ENCODE measurements around the gene RNF222. TPM values are rescaled to one million over a fixed set of nuclear protein-coding genes. Genes with fewer than 3 reads are reported as not detected.

The RNF222 gene
- polyA plus RNA-seq, 1 experiment, result not detected

DNA sequence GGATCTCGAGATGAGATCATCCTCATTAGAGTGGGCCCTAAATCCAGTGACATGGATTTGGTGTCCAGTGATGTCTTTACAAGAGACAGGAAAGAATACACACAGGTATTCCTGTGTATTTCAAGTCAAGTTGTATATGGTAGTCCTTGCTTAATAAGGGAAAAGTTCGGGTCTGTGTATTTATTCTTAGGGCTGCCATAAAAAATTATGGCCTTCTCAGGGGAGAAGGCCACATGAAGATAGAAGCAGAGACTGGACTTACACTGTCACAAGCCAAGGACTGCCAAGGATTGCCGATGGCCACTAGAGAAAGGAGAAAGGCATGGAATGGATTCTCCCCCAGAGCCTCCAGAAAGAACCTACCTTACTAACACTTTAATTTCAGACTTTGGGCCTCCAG is 29.4 kb downstream of the RNF222 start:
- TF ChIP-seq CTCF (IDR thresholded peaks at IDR 0.05; ENCODE audit: low read depth, low read length), result no peak
- H3K9me3 ChIP-seq (ENCODE audit: control insufficient read depth, insufficient read depth, low read length), result no peaks in the 10 kb centered on the region
- H3K27me3 ChIP-seq (ENCODE audit: control insufficient read depth, insufficient read depth, low read length), result no peaks in the 10 kb centered on the region
- CTCF ChIA-PET, result no interaction called here
- no peak for DNase-seq (ENCODE audit: low read depth, low spot score)
- no peak overlapping the region for H3K4me3 ChIP-seq (ENCODE audit: low read depth, low read length)
- POLR2A ChIA-PET, result no interaction called here
- H3K27ac ChIP-seq (ENCODE audit: low read depth, low read length), result no peak overlapping the region

- ChIA-PET CTCF (no interaction called here), POLR2A (no interaction called here)
- Histone ChIP-seq H3K9me3 (ENCODE audit: control insufficient read depth, insufficient read depth, low read length) (no peaks in the 10 kb centered on the region), H3K27me3 (ENCODE audit: control insufficient read depth, insufficient read depth, low read length) (no peaks in the 10 kb centered on the region), H3K4me3 (ENCODE audit: low read depth, low read length) (no peak overlapping the region), H3K27ac (ENCODE audit: low read depth, low read length) (no peak overlapping the region)
- TF ChIP-seq CTCF (IDR thresholded peaks at IDR 0.05; ENCODE audit: low read depth, low read length), result no peak
- DNase-seq (ENCODE audit: low read depth, low spot score), result peak; percentile 44
Observed at GRCh38 chr17:8366231-8366630, 31.4 kb downstream of the RNF222 start.

GRCh38 chr17:8365143-8365542 is 32.5 kb downstream of the RNF222 start:
- CTCF ChIA-PET, result no interaction called here
- no peak for TF ChIP-seq CTCF (IDR thresholded peaks at IDR 0.05; ENCODE audit: low read depth, low read length)

GRCh38 chr17:8362651-8363332 is 34.8 kb downstream of the RNF222 start:
- Histone ChIP-seq H3K27ac (ENCODE audit: low read depth, low read length) (no peak overlapping the region), H3K9me3 (ENCODE audit: control insufficient read depth, insufficient read depth, low read length) (no peaks in the 10 kb centered on the region), H3K27me3 (ENCODE audit: control insufficient read depth, insufficient read depth, low read length) (no peaks in the 10 kb centered on the region), H3K4me3 (ENCODE audit: low read depth, low read length) (no peak overlapping the region)
- ChIA-PET CTCF (interaction anchor here (1.7 to 1.8 kb wide), 2 partner anchors 14 to 62 kb away, joined by 9 to 11 read pairs; partner anchors contain the start of gene KRABD2), POLR2A (interaction anchor here (0.6 to 0.9 kb wide), 2 partner anchors 19 to 675 kb away, joined by 3 to 7 read pairs; partner anchors contain the start of gene TP53)
- no peak for TF ChIP-seq CTCF (IDR thresholded peaks at IDR 0.05; ENCODE audit: low read depth, low read length)
- DNase-seq (ENCODE audit: low read depth, low spot score), result no peak

More at GRCh38 chr17:8365143-8365542, 32.5 kb downstream of the RNF222 start:
- H3K27me3 ChIP-seq (ENCODE audit: control insufficient read depth, insufficient read depth, low read length), result no peaks in the 10 kb centered on the region
- H3K4me3 ChIP-seq (ENCODE audit: low read depth, low read length), result no peak overlapping the region
- DNase-seq (ENCODE audit: low read depth, low spot score), result no peak
- H3K27ac ChIP-seq (ENCODE audit: low read depth, low read length), result no peak overlapping the region
- no peaks in the 10 kb centered on the region for H3K9me3 ChIP-seq (ENCODE audit: control insufficient read depth, insufficient read depth, low read length)
- POLR2A ChIA-PET, result no interaction called here

GRCh38 chr17:8360751-8361150 is 36.9 kb downstream of the RNF222 start:
- Histone ChIP-seq H3K9me3 (ENCODE audit: control insufficient read depth, insufficient read depth, low read length) (no peaks in the 10 kb centered on the region), H3K27me3 (ENCODE audit: control insufficient read depth, insufficient read depth, low read length) (no peaks in the 10 kb centered on the region), H3K4me3 (ENCODE audit: low read depth, low read length) (no peak overlapping the region), H3K27ac (ENCODE audit: low read depth, low read length) (no peak overlapping the region)
- CTCF ChIA-PET, result interaction anchor here (0.5 to 1.7 kb wide), 3 partner anchors 35 to 242 kb away, joined by 3 to 9 read pairs (median 4); no protein-coding TSS in a partner anchor
- POLR2A ChIA-PET, result interaction anchor here (0.6 to 1.0 kb wide), 2 partner anchors 10 to 16 kb away, joined by 3 to 4 read pairs; partner anchors contain the start of gene KRABD2
- no peak for DNase-seq (ENCODE audit: low read depth, low spot score)
- TF ChIP-seq CTCF (IDR thresholded peaks at IDR 0.05; ENCODE audit: low read depth, low read length), result no peak

Data from AG04450 (cell line).